C4-2B (cell line): ENCODE data around the gene NMRAL1.

Experiments used
- CTCF ChIP-seq: fragments of 450-650 bp; conservative IDR thresholded peaks from 2 replicates; pipeline ENCODE4 v1.5.1; 2017; ENCODE audit warnings: mild to moderate bottlenecking
- ZFX ChIP-seq: fragments of 450-650 bp; IDR thresholded peaks from 2 replicates; pipeline ENCODE4 v1.6.1; 2017

- no peak for TF ChIP-seq CTCF
- no peak for TF ChIP-seq ZFX
Observed at GRCh38 chr16:4443271-4443670, 31.2 kb downstream of the NMRAL1 start.
